Endothelial cell (in vitro differentiated cells): Measurements from ENCODE around the gene DUOXA2. TPM values are rescaled to one million over a fixed set of nuclear protein-coding genes. Genes with fewer than 3 reads are reported as not detected.

Experiments
- DNase-seq: peaks from one replicate; pipeline ENCODE4 v3.0.0; 2021; ENCODE audit warnings: low spot score
- H3K27ac Mint-ChIP-seq: one replicate; pipeline ENCODE4 v1.8.0; 2021; ENCODE audit warnings: mixed read lengths, inconsistent platforms; ENCODE audit not compliant: unreplicated experiment
- H3K27me3 Mint-ChIP-seq: one replicate; pipeline ENCODE4 v1.8.0; 2021; ENCODE audit warnings: mild to moderate bottlenecking, moderate library complexity, mixed read lengths, inconsistent platforms; ENCODE audit not compliant: unreplicated experiment
- H3K36me3 Mint-ChIP-seq: one replicate; pipeline ENCODE4 v1.8.0; 2021; ENCODE audit warnings: mild to moderate bottlenecking, low read depth, mixed read lengths, inconsistent platforms; ENCODE audit not compliant: unreplicated experiment
- H3K4me1 Mint-ChIP-seq: one replicate; pipeline ENCODE4 v1.8.0; 2021; ENCODE audit warnings: mild to moderate bottlenecking, mixed read lengths, inconsistent platforms; ENCODE audit not compliant: unreplicated experiment
- H3K4me3 Mint-ChIP-seq: one replicate; pipeline ENCODE4 v1.8.0; 2021; ENCODE audit warnings: mild to moderate bottlenecking, mixed read lengths, inconsistent platforms; ENCODE audit not compliant: unreplicated experiment
- H3K9me3 Mint-ChIP-seq: one replicate; pipeline ENCODE4 v1.8.0; 2021; ENCODE audit warnings: mixed read lengths, inconsistent platforms; ENCODE audit not compliant: unreplicated experiment
- CTCF ChIP-seq: fragments of 200-600 bp; sonication (generic); IDR thresholded peaks from one replicate; pipeline ENCODE4 v1.5.0; 2021; ENCODE audit warnings: antibody characterized with exemption; ENCODE audit not compliant: unreplicated experiment
- total RNA-seq: library from RNA; stranded (reverse); fragmentation: NEBNext Ultra II Directional; extraction: Animal tissue kit (Norgen Biotek cat#: 25700); gene quantifications from one replicate; pipeline ENCODE4 v1.2.1, GENCODE V29; 2021; ENCODE audit not compliant: unreplicated experiment

The DUOXA2 gene
- total RNA-seq, 1 donor from 2014 or later: not detected

GRCh38 chr15:45150997-45151396 is 36.9 kb downstream of the DUOXA2 start:
- Mint-ChIP-seq H3K4me1 (peaks cover 5% of the 10 kb centered on the region), H3K4me3 (no peak overlapping the region), H3K27ac (no peak overlapping the region), H3K9me3 (no peaks in the 10 kb centered on the region), H3K36me3 (peaks cover 8% of the 10 kb centered on the region), H3K27me3 (peaks cover 3% of the 10 kb centered on the region)
- DNase-seq: no peak
- no peak for TF ChIP-seq CTCF

- Mint-ChIP-seq H3K4me3 (no peak overlapping the region), H3K27me3 (peaks cover 2% of the 10 kb centered on the region), H3K36me3 (peaks cover 8% of the 10 kb centered on the region), H3K4me1 (peaks cover 5% of the 10 kb centered on the region), H3K27ac (no peak overlapping the region), H3K9me3 (peaks cover 3% of the 10 kb centered on the region)
- no peak for TF ChIP-seq CTCF
- no peak for DNase-seq
Observed at GRCh38 chr15:45151998-45152828, 38.1 kb downstream of the DUOXA2 start.

DNA sequence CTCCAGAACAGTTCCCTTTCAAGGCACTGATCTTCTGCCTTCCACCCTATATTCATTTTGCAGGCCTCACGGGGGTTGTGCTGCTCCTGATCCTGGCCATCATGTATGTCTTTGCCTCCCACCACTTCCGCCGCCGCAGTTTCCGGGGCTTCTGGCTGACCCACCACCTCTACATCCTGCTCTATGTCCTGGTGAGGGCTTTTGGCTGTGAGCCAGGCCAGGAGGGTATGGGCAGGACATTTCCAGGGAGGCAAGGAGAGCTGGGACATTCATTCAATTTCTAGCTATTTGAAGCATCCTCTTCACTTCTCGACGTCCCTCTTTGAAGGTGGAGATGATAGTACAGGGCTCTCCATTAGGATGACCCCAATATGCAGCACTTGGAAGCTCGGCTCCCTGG is 41.6 kb downstream of the DUOXA2 start:
- peaks cover 8% of the 10 kb centered on the region for H3K36me3 Mint-ChIP-seq
- peaks cover 13% of the 10 kb centered on the region for H3K27me3 Mint-ChIP-seq
- DNase-seq: no peak
- no peak overlapping the region for H3K27ac Mint-ChIP-seq
- TF ChIP-seq CTCF: no peak
- peaks cover 13% of the 10 kb centered on the region for H3K4me1 Mint-ChIP-seq
- H3K9me3 Mint-ChIP-seq: peaks cover 3% of the 10 kb centered on the region
- peak overlapping the region; percentile 59 for H3K4me3 Mint-ChIP-seq

DNA sequence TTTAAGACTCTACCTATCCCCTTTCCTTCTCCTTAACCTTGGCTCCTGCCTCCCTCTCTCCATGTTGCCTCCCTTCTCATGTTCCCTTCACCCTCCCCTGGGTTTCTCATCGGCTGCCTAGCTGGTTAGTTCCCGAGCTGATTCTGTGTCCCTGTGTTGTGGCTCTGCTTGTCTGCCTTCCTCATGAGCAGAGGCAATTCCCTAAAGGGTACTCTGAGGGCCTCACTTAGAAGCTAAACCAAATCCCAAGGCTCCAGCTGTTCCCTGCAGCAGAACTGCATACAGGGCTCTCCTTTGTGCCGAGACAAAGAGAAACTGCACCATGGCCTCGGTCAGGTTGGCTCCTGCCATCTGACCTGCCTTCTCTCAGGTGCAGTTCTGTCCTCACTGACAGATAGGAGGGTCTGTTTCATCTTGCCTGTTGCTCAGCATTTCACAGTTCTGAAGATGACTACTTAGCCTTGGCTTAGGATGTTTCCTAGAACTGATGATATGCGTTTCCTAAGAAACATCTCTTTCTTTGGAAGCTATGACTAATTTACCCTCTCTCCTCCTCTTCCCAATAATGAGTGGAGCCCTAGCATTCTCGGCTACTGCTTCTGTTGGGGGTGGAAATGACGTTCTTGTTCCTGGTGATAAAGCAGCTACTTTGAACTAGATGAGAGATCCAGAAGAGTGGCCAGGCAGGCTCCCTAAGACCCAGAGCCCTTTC is 42.8 kb downstream of the DUOXA2 start:
- H3K9me3 Mint-ChIP-seq: peaks cover 3% of the 10 kb centered on the region
- no peak overlapping the region for H3K27ac Mint-ChIP-seq
- TF ChIP-seq CTCF: no peak
- H3K36me3 Mint-ChIP-seq: peaks cover 8% of the 10 kb centered on the region
- H3K27me3 Mint-ChIP-seq: peaks cover 13% of the 10 kb centered on the region
- H3K4me3 Mint-ChIP-seq: no peak overlapping the region
- H3K4me1 Mint-ChIP-seq: peaks cover 16% of the 10 kb centered on the region
- no peak for DNase-seq

- DNase-seq: no peak
- Mint-ChIP-seq H3K4me1 (peaks cover 18% of the 10 kb centered on the region), H3K27me3 (peaks cover 11% of the 10 kb centered on the region), H3K9me3 (peaks cover 3% of the 10 kb centered on the region), H3K27ac (no peak overlapping the region), H3K36me3 (peaks cover 3% of the 10 kb centered on the region), H3K4me3 (no peak overlapping the region)
- no peak for TF ChIP-seq CTCF
Observed at GRCh38 chr15:45157974-45158373, 43.8 kb downstream of the DUOXA2 start.
